Trophoblast cell (in vitro differentiated cells and primary cell): ENCODE measurements around the gene RELA.

Source experiments
- DNase-seq, 2 donors: peaks; one replicate each; pipeline ENCODE4 v3.0.0-alpha.2; 2016
- H2AFZ ChIP-seq: 2 replicates; pipeline ENCODE4 v1.6.1; 2013; ENCODE audit warnings: low read length, moderate library complexity, mild to moderate bottlenecking; ENCODE audit not compliant: insufficient read depth, poor library complexity
- H2AK5ac ChIP-seq: 2 replicates; pipeline ENCODE4 v1.6.1; 2013; ENCODE audit warnings: mild to moderate bottlenecking, low read length
- H2BK120ac ChIP-seq: 2 replicates; pipeline ENCODE4 v1.6.1; 2013; ENCODE audit warnings: low read length, mild to moderate bottlenecking, moderate library complexity; ENCODE audit not compliant: insufficient read depth, poor library complexity
- H2BK12ac ChIP-seq: 2 replicates; pipeline ENCODE4 v1.6.1; 2013; ENCODE audit warnings: mild to moderate bottlenecking, low read length, moderate library complexity
- H2BK5ac ChIP-seq: 2 replicates; pipeline ENCODE4 v1.6.1; 2013; ENCODE audit warnings: low read length, low read depth, moderate library complexity, mild to moderate bottlenecking; ENCODE audit not compliant: poor library complexity
- H3K14ac ChIP-seq: 2 replicates; pipeline ENCODE4 v1.6.1; 2013; ENCODE audit warnings: mild to moderate bottlenecking, low read length
- H3K18ac ChIP-seq: 2 replicates; pipeline ENCODE4 v1.6.1; 2013; ENCODE audit warnings: mild to moderate bottlenecking, low read length
- H3K23ac ChIP-seq: 2 replicates; pipeline ENCODE4 v1.6.1; 2013; ENCODE audit warnings: low read length
- H3K27ac ChIP-seq: 2 replicates; pipeline ENCODE4 v1.5.1; 2013; ENCODE audit warnings: low read depth, mild to moderate bottlenecking, inconsistent platforms, low read length, moderate library complexity
- H3K27me3 ChIP-seq: 2 replicates; pipeline ENCODE4 v1.6.1; 2013; ENCODE audit warnings: inconsistent platforms, mild to moderate bottlenecking, low read length, moderate library complexity; ENCODE audit not compliant: insufficient read depth
- H3K36me3 ChIP-seq, 2 experiments: 1 replicate in 1 of 2; 2 replicates in 1 of 2; pipeline ENCODE4 v1.6.1; 2013; ENCODE audit warnings: low read length in 2 of 2, mild to moderate bottlenecking in 2 of 2, moderate library complexity in 1 of 2; ENCODE audit not compliant: insufficient read depth in 2 of 2, control insufficient read depth in 1 of 2
- H3K4ac ChIP-seq: 2 replicates; pipeline ENCODE4 v1.6.1; 2013; ENCODE audit warnings: low read depth, mild to moderate bottlenecking, low read length, moderate library complexity
- H3K4me1 ChIP-seq, 2 experiments: 1 replicate in 1 of 2; 2 replicates in 1 of 2; pipeline ENCODE4 v1.6.1; 2013; ENCODE audit warnings: low read length in 2 of 2, mild to moderate bottlenecking in 2 of 2, moderate library complexity in 1 of 2; ENCODE audit not compliant: insufficient read depth in 2 of 2, control insufficient read depth in 1 of 2
- H3K4me2 ChIP-seq: 2 replicates; pipeline ENCODE4 v1.6.1; 2013; ENCODE audit warnings: inconsistent platforms, mild to moderate bottlenecking, low read length, moderate library complexity
- H3K4me3 ChIP-seq: 2 replicates; pipeline ENCODE4 v1.5.1; 2013; ENCODE audit warnings: mild to moderate bottlenecking, low read depth, low read length, inconsistent platforms
- H3K79me1 ChIP-seq: one replicate; pipeline ENCODE4 v1.6.1; 2013; ENCODE audit warnings: low read length
- H3K79me2 ChIP-seq: 2 replicates; pipeline ENCODE4 v1.6.1; 2013; ENCODE audit warnings: low read length, mild to moderate bottlenecking; ENCODE audit not compliant: control insufficient read depth, insufficient read depth, poor library complexity
- H3K9ac ChIP-seq: 2 replicates; pipeline ENCODE4 v1.6.1; 2013; ENCODE audit warnings: mild to moderate bottlenecking, low read length
- H3K9me3 ChIP-seq: 2 replicates; pipeline ENCODE4 v1.6.1; 2013; ENCODE audit warnings: low read depth, mild to moderate bottlenecking, control low read depth, inconsistent platforms, low read length; ENCODE audit not compliant: insufficient read depth
- H4K12ac ChIP-seq: 2 replicates; pipeline ENCODE4 v1.6.1; 2013; ENCODE audit warnings: low read depth, mild to moderate bottlenecking, low read length, moderate library complexity
- H4K8ac ChIP-seq: 2 replicates; pipeline ENCODE4 v1.6.1; 2013; ENCODE audit warnings: low read depth, mild to moderate bottlenecking, low read length, moderate library complexity
- H4K91ac ChIP-seq: one replicate; pipeline ENCODE4 v1.6.1; 2013; ENCODE audit warnings: low read depth, mild to moderate bottlenecking, low read length, moderate library complexity
- WGBS: extraction: QIAGEN DNeasy Blood & Tissue Kit; methylation state at CpG from one replicate; pipeline ENCODE4 v1.1.7; 2013; ENCODE audit warnings: missing lambda C conversion rate; ENCODE audit not compliant: insufficient read length, insufficient coverage; ENCODE audit errors: extremely low coverage; 5-methylcytosine and 5-hydroxymethylcytosine counted together

RELA gene

GRCh38 chr11:65672180-65672860 is 9.6 kb upstream of the RELA start:
- H3K23ac ChIP-seq, result no peak overlapping the region
- no peaks in the 10 kb centered on the region for H3K4me1 ChIP-seq
- no peak overlapping the region for H2BK12ac ChIP-seq
- H3K9me3 ChIP-seq, result no peaks in the 10 kb centered on the region
- no peak overlapping the region for H3K18ac ChIP-seq
- no peak for DNase-seq
- no peak overlapping the region for H3K14ac ChIP-seq
- H2BK5ac ChIP-seq, result no peak overlapping the region
- H4K91ac ChIP-seq, result no peak overlapping the region
- H3K79me1 ChIP-seq, result no peaks in the 10 kb centered on the region
- no peak overlapping the region for H3K4ac ChIP-seq
- H3K9ac ChIP-seq, result no peak overlapping the region
- no peak overlapping the region for H3K27ac ChIP-seq
- no peak overlapping the region for H4K12ac ChIP-seq
- H2AFZ ChIP-seq, result no peak overlapping the region
- no peaks in the 10 kb centered on the region for H3K36me3 ChIP-seq
- no peak overlapping the region for H3K4me3 ChIP-seq
- H2AK5ac ChIP-seq, result no peak overlapping the region
- H2BK120ac ChIP-seq, result no peak overlapping the region
- H3K27me3 ChIP-seq, result no peaks in the 10 kb centered on the region
- H4K8ac ChIP-seq, result no peak overlapping the region
- no peaks in the 10 kb centered on the region for H3K79me2 ChIP-seq
- no peak overlapping the region for H3K4me2 ChIP-seq

GRCh38 chr11:65663639-65664200 is 1.0 kb upstream of the RELA start:
- peak overlapping the region; percentile 56 for H2AK5ac ChIP-seq
- peak overlapping the region; percentile 82 for H2BK120ac ChIP-seq
- H3K4me2 ChIP-seq, result peak overlapping the region; percentile 62
- H3K79me2 ChIP-seq, result peaks cover 14% of the 10 kb centered on the region
- no CpG with 5 or more reads among the region's 15 CpGs for WGBS
- H3K4me3 ChIP-seq, result peak overlapping the region; percentile 96
- H3K18ac ChIP-seq, result peak overlapping the region; percentile 55
- DNase-seq, result peak in 1 of 2 donors; percentile 50
- no peak overlapping the region for H3K23ac ChIP-seq
- H3K27ac ChIP-seq, result peak overlapping the region; percentile 81
- H4K12ac ChIP-seq, result peak overlapping the region; percentile 92
- peak overlapping the region; percentile 94 for H4K8ac ChIP-seq
- H3K9ac ChIP-seq, result peak overlapping the region; percentile 93
- H3K79me1 ChIP-seq, result peaks cover 15% of the 10 kb centered on the region
- peak overlapping the region; percentile 84 for H3K14ac ChIP-seq
- peak overlapping the region; percentile 81 for H4K91ac ChIP-seq
- H2BK5ac ChIP-seq, result peak overlapping the region; percentile 73
- peaks cover 5 to 9% of the 10 kb centered on the region in 2 experiments for H3K4me1 ChIP-seq
- peaks cover 18 to 27% of the 10 kb centered on the region in 2 experiments for H3K36me3 ChIP-seq
- peak overlapping the region; percentile 69 for H3K4ac ChIP-seq
- H3K9me3 ChIP-seq, result no peaks in the 10 kb centered on the region
- peak overlapping the region; percentile 89 for H2AFZ ChIP-seq
- no peaks in the 10 kb centered on the region for H3K27me3 ChIP-seq
- no peak overlapping the region for H2BK12ac ChIP-seq

- no peak overlapping the region for H2BK12ac ChIP-seq
- no CpG with 5 or more reads among the region's 29 CpGs for WGBS
- H3K79me1 ChIP-seq, result peaks cover 15% of the 10 kb centered on the region
- peak overlapping the region; percentile 74 for H4K91ac ChIP-seq
- H3K9me3 ChIP-seq, result no peaks in the 10 kb centered on the region
- H3K4me2 ChIP-seq, result peak overlapping the region; percentile 62
- H3K23ac ChIP-seq, result no peak overlapping the region
- H2BK5ac ChIP-seq, result peak overlapping the region; percentile 85
- H3K27ac ChIP-seq, result peak overlapping the region; percentile 81
- H2AFZ ChIP-seq, result no peak overlapping the region
- peak overlapping the region; percentile 77 for H3K4ac ChIP-seq
- peak overlapping the region; percentile 84 for H4K12ac ChIP-seq
- peaks cover 5 to 9% of the 10 kb centered on the region in 2 experiments for H3K4me1 ChIP-seq
- H3K36me3 ChIP-seq, result peaks cover 31 to 41% of the 10 kb centered on the region in 2 experiments
- peaks cover 14% of the 10 kb centered on the region for H3K79me2 ChIP-seq
- H3K14ac ChIP-seq, result peak overlapping the region; percentile 86
- H4K8ac ChIP-seq, result peak overlapping the region; percentile 81
- no peaks in the 10 kb centered on the region for H3K27me3 ChIP-seq
- H3K4me3 ChIP-seq, result peak overlapping the region; percentile 96
- H2AK5ac ChIP-seq, result peak overlapping the region; percentile 36
- H3K18ac ChIP-seq, result peak overlapping the region; percentile 88
- H2BK120ac ChIP-seq, result peak overlapping the region; percentile 64
- peak overlapping the region; percentile 81 for H3K9ac ChIP-seq
- peak in 1 of 2 donors; percentile 21 for DNase-seq
Measured at GRCh38 chr11:65662247-65662798, 393 bp downstream of the RELA start.

DNA sequence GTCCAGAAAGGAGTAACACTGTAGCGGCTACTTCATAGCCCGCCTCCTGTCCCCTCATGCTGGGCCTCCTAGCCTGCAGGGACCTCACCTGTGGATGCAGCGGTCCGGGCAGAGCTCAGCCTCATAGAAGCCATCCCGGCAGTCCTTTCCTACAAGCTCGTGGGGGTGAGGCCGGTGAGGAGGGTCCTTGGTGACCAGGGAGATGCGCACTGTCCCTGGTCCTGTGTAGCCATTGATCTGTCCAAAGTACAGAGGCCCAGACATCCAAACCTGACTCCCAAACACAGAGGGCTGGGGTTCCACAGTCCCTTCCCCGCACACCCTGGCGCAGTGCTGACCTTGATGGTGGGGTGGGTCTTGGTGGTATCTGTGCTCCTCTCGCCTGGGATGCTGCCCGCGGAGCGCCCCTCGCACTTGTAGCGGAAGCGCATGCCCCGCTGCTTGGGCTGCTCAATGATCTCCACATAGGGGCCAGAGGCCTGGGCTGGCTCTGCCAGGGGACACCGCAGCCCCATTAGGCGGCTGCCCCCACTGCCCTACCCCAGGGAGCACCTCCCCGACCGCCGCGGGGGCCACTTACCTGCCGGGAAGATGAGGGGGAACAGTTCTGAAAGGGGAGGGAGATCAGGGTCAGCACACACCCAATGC is 993 bp downstream of the RELA start:
- Histone ChIP-seq H3K79me2 (peaks cover 14% of the 10 kb centered on the region), H3K27me3 (no peaks in the 10 kb centered on the region), H3K4ac (peak overlapping the region; percentile 77), H4K12ac (peak overlapping the region; percentile 0), H3K14ac (peak overlapping the region; percentile 86), H3K27ac (no peak overlapping the region), H3K9ac (peak overlapping the region; percentile 81), H4K8ac (peak overlapping the region; percentile 81), H2BK5ac (peak overlapping the region; percentile 49), H3K18ac (peak overlapping the region; percentile 88), H4K91ac (peak overlapping the region; percentile 74), H3K9me3 (no peaks in the 10 kb centered on the region), H3K4me1 (peaks cover 5 to 9% of the 10 kb centered on the region in 2 experiments), H3K79me1 (peaks cover 15% of the 10 kb centered on the region), H2BK12ac (no peak overlapping the region), H3K4me2 (peak overlapping the region; percentile 62), H2AK5ac (peak overlapping the region; percentile 36), H3K36me3 (peaks cover 36 to 46% of the 10 kb centered on the region in 2 experiments), H3K4me3 (peak overlapping the region; percentile 96), H2BK120ac (peak overlapping the region; percentile 34), H3K23ac (no peak overlapping the region), H2AFZ (no peak overlapping the region)
- WGBS, result no CpG with 5 or more reads among the region's 25 CpGs
- DNase-seq, result no peak
